Panc1 (cell line): ENCODE results near the gene NAA38. TPM values are rescaled to one million over a fixed set of nuclear protein-coding genes. Genes with fewer than 3 reads are reported as not detected.

ENCODE experiments used
- ATAC-seq: fragments of 200-7000 bp; cut with Tn5 transposase; 2 replicates; pipeline ENCODE4 v1.9.1; 2020; ENCODE audit warnings: mild to moderate bottlenecking, moderate library complexity
- BruUV-seq: library from RNA; stranded (reverse); fragments of 400-500 nt; replicated peaks from 2 replicates; lab custom pipeline; 2021; lab: Mats Ljungman, UMichigan
- CTCF ChIA-PET: fragments of 300-600 bp; sonication (Branson Sonifier 250); formaldehyde crosslinking; loops from one replicate; lab custom pipeline; 2022; ENCODE audit warnings: antibody characterized with exemption; lab: Charles Lee
- POLR2A ChIA-PET: fragments of 300-600 bp; sonication (Branson Sonifier 250); formaldehyde crosslinking; loops from one replicate; lab custom pipeline; 2022; ENCODE audit warnings: antibody characterized with exemption; lab: Charles Lee
- DNase-seq: peaks from one replicate; pipeline ENCODE4 v3.0.0-alpha.2; 2010; ENCODE audit warnings: low read depth, low spot score
- H3K27ac ChIP-seq: 2 replicates; pipeline ENCODE4 v1.5.1; 2011; ENCODE audit warnings: mild to moderate bottlenecking, low read length, inconsistent platforms
- H3K27me3 ChIP-seq: fragments of 200-500 bp; sonication (Bioruptor generic); 2 replicates; pipeline ENCODE4 v1.6.0; 2014; ENCODE audit warnings: low read length, inconsistent platforms; ENCODE audit not compliant: control insufficient read depth, insufficient read depth
- H3K36me3 ChIP-seq: fragments of 200-500 bp; sonication (Bioruptor generic); 2 replicates; pipeline ENCODE4 v1.5.1; 2014; ENCODE audit warnings: inconsistent platforms, mild to moderate bottlenecking, low read length, moderate library complexity; ENCODE audit not compliant: control insufficient read depth, insufficient read depth
- H3K4me1 ChIP-seq: 2 replicates; pipeline ENCODE4 v1.5.1; 2011; ENCODE audit warnings: inconsistent platforms, mild to moderate bottlenecking, low read length, moderate library complexity; ENCODE audit not compliant: control insufficient read depth, insufficient read depth
- H3K4me3 ChIP-seq, 2 experiments: 2 replicates each; pipeline ENCODE4 v1.5.1; 2011 to 2012; ENCODE audit warnings: low read depth in 2 of 2, low read length in 2 of 2, mild to moderate bottlenecking in 2 of 2, inconsistent platforms in 1 of 2, moderate library complexity in 1 of 2
- H3K9me3 ChIP-seq: fragments of 200-500 bp; sonication (Bioruptor generic); 2 replicates; pipeline ENCODE4 v1.5.1; 2014; ENCODE audit warnings: low read depth, mild to moderate bottlenecking, inconsistent platforms, low read length, moderate library complexity; ENCODE audit not compliant: control insufficient read depth, insufficient read depth
- CTCF ChIP-seq: fragments of 450-650 bp; IDR thresholded peaks from 2 replicates; pipeline ENCODE4 v1.5.1; 2017; ENCODE audit warnings: mild to moderate bottlenecking
- POLR2AphosphoS5 ChIP-seq: IDR thresholded peaks from 2 replicates; pipeline ENCODE4 v1.6.1; 2012; ENCODE audit warnings: mild to moderate bottlenecking, low read depth, low read length, moderate library complexity
- SIN3A ChIP-seq: IDR thresholded peaks from 2 replicates; pipeline ENCODE4 v1.6.1; 2012; ENCODE audit warnings: low read depth, mild to moderate bottlenecking, low read length, moderate library complexity, borderline replicate concordance; ENCODE audit not compliant: insufficient read depth
- TCF7L2 ChIP-seq: IDR thresholded peaks from 2 replicates; pipeline ENCODE4 v1.6.1; 2011; ENCODE audit warnings: mild to moderate bottlenecking, low read depth, low read length, inconsistent platforms
- in situ Hi-C: cut with HindIII; loops from 2 replicates; pipeline ENCODE4 v1.10.0; 2016; ENCODE audit warnings: low sequenced_read_pairs, low pct_unique_long_range_greater_than_20kb
- intact Hi-C: fragments of 100-400 bp; cut with micrococcal nuclease; formaldehyde crosslinking; loops from one replicate; pipeline ENCODE4 v1.10.0; 2022; ENCODE audit not compliant: unreplicated experiment
- total RNA-seq: library from RNA; stranded (reverse); gene quantifications from one replicate; pipeline ENCODE4 v1.2.1, GENCODE V29; 2021; ENCODE audit not compliant: unreplicated experiment
- TF ChIP-seq, protein P1 (sequence below), 2 experiments: IDR thresholded peaks; 2 replicates each; pipeline ENCODE4 v1.6.1; 2011 to 2012; ENCODE audit warnings: low read depth in 2 of 2, control low read depth in 1 of 2, low read length in 1 of 2, mild to moderate bottlenecking in 1 of 2, moderate library complexity in 1 of 2; ENCODE audit not compliant: insufficient read depth in 1 of 2

NAA38 gene
- total RNA-seq, 1 experiment from 2014 or later: 75.2 TPM

DNA sequence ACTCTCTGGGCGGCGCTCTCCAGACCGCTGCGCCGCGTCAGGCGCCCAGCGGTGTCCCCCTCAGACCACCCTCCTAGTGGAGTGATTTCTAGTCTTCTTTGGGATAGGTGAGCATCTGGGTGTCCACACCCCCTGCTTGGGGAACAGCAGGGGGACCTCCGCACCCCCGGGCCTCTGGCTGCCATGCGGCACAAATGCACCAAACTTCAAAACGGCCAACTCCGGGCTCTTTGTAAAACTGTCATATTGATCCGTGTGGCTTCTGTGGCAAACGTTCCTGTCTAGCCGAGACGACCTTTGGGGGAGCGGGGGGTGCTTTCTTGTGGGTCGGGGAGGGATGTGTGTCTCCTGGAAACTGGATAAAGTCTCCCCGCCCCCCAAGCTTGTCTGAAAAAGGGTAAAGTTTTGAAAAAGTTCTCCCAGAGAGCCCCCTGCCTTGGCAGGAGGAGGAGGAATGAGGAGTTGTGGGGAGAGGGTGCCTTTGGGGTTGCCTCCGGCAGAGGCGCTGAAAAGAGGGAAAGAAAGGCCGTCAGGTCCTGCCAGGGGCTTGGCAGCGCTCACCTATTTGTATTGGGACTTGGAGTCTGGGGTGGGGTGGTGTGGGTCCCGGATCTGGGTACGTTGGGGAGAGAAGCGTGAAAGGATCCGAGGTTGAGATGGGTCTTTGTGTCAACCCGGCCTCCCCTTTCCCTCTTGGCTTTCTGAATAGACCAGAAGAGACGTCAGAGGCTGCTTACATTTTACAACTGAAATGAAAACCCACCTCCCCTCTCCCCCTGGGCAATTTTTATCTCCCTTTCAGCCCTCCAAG, 29.1 kb upstream of the NAA38 start:
- H3K4me1 ChIP-seq: peaks cover 34% of the 10 kb centered on the region
- H3K9me3 ChIP-seq: no peaks in the 10 kb centered on the region
- ATAC-seq: peak; percentile 12; the same call in 1 of the 2 replicates
- in situ Hi-C loops (no loop called here), intact Hi-C loops (no loop called here)
- BruUV-seq: no TSS peak
- H3K4me3 ChIP-seq: peak overlapping the region; percentile 63 to 77
- H3K36me3 ChIP-seq: no peaks in the 10 kb centered on the region; the same call in 1 of the 2 replicates
- no peak for TF ChIP-seq SIN3A
- TF ChIP-seq TCF7L2: no peak
- TF ChIP-seq, protein P1, sequence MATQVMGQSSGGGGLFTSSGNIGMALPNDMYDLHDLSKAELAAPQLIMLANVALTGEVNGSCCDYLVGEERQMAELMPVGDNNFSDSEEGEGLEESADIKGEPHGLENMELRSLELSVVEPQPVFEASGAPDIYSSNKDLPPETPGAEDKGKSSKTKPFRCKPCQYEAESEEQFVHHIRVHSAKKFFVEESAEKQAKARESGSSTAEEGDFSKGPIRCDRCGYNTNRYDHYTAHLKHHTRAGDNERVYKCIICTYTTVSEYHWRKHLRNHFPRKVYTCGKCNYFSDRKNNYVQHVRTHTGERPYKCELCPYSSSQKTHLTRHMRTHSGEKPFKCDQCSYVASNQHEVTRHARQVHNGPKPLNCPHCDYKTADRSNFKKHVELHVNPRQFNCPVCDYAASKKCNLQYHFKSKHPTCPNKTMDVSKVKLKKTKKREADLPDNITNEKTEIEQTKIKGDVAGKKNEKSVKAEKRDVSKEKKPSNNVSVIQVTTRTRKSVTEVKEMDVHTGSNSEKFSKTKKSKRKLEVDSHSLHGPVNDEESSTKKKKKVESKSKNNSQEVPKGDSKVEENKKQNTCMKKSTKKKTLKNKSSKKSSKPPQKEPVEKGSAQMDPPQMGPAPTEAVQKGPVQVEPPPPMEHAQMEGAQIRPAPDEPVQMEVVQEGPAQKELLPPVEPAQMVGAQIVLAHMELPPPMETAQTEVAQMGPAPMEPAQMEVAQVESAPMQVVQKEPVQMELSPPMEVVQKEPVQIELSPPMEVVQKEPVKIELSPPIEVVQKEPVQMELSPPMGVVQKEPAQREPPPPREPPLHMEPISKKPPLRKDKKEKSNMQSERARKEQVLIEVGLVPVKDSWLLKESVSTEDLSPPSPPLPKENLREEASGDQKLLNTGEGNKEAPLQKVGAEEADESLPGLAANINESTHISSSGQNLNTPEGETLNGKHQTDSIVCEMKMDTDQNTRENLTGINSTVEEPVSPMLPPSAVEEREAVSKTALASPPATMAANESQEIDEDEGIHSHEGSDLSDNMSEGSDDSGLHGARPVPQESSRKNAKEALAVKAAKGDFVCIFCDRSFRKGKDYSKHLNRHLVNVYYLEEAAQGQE (IDR thresholded peaks at IDR 0.05; ENCODE audit: insufficient read depth in 1 of 2, low read depth in 2 of 2, low read length in 1 of 2): no peak
- TF ChIP-seq CTCF: no peak; the same call in 1 of the 2 replicates
- no peak for TF ChIP-seq POLR2AphosphoS5
- ChIA-PET POLR2A (no interaction called here), CTCF (interaction anchor here (0.6 kb wide), 1 partner anchor 24 kb away, joined by 9 read pairs; no protein-coding TSS in a partner anchor)
- H3K27me3 ChIP-seq: no peaks in the 10 kb centered on the region
- no peak for DNase-seq
- peak overlapping the region; percentile 96 for H3K27ac ChIP-seq

DNA sequence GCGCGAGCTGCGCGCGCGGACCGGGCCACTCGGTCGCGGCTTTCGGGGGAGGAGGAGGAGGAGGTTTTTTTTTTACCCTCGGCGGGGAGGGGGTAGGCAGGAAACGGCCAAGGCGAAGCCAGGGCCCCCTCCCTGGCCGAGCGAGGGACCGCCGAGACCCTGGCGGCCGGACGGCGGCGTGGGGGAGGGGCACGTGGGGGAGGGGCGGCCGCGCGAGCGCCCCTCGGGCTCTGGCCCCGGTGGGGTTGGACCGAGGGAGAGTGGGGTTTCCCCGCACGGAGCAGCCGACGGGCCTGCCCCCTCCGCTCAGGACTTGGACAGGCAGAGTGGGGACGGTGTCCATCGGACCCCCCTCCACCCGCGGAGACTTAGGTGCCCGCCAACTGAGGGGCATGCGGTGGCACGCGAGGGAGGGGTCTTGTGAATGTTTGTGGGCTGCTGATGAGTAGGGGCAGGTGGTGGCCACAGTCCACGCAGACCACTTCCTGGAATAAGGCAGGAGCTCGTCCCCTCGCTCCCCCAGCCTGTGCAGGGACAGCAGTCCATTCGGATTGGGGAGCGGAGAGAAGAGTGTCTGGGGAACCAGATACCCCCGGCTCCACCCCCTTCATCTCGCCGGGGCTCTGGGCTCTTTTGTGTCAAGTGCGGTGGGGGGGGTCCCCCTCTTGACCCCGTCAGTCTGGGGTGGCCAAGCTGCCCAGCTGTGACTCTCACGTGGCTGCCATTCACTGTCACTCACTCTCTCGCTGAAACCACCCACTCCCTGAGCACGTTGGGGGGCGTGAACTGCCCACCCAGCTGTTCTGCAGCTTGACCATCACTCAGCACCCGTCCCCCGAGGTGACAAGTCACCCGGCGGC, 28.2 kb upstream of the NAA38 start:
- CTCF ChIA-PET: interaction anchor here (0.6 kb wide), 1 partner anchor 23 kb away, joined by 9 read pairs; no protein-coding TSS in a partner anchor
- in situ Hi-C loops (no loop called here), intact Hi-C loops (no loop called here)
- ATAC-seq (peak; percentile 33), DNase-seq (no peak)
- H3K4me3 ChIP-seq: peak overlapping the region; percentile 63 to 77
- H3K9me3 ChIP-seq: no peaks in the 10 kb centered on the region
- H3K27me3 ChIP-seq: no peaks in the 10 kb centered on the region
- H3K36me3 ChIP-seq: no peaks in the 10 kb centered on the region; the same call in 1 of the 2 replicates
- TF ChIP-seq CTCF: no peak
- no peak for TF ChIP-seq TCF7L2
- TF ChIP-seq SIN3A: peak; percentile 48; the same call in 1 of the 2 replicates
- peak overlapping the region; percentile 96 for H3K27ac ChIP-seq
- H3K4me1 ChIP-seq: peaks cover 34% of the 10 kb centered on the region
- POLR2A ChIA-PET: interaction anchor here (0.7 kb wide), 1 partner anchor 22 kb away, joined by 10 read pairs; no protein-coding TSS in a partner anchor
- no TSS peak for BruUV-seq
